ENCODE measurements around the gene ATP2A3.
A peak's percentile ranks its signal among the peaks of the same experiment; 100 is the strongest.

ATP2A3 gene

DNA sequence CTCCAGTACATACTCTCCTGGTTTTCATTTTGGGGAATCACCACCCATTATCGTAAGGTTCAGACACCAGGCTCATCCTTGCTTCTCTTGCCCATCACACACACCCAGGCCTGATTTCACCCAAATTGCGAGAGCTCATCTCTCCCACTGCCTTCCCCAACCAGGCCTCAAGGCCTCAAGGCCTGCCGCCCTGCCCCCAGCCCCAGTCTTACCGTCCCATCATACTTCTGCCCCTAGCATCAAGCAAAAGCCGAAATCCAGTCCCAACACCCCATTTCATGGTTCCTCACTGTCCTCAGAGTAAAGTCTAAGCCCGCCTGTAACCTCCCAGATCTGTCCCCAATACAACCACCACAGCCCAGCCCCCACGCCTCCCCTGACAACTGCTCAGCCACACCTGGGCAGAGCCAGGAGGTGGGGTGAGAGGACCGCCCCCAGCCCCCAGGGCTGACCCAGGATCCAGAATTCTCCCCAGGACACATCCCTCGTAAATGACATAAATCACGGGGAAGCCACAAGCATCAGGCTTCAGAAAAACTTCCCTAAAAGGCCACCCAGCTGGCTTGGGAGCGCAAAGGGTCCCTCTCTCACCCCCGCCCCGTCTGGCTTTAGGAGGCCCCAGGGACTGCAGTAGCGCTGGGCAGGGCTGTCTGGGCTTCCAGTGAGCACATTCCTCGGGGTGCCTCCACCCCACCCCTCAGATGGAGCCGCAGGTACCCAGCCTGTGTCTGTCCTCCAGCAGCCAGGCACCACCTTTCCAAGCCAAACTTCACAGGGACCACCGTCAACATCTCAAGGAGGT lies 38.4 kb downstream of the ATP2A3 start:
- DNase-seq: no peak

DNA sequence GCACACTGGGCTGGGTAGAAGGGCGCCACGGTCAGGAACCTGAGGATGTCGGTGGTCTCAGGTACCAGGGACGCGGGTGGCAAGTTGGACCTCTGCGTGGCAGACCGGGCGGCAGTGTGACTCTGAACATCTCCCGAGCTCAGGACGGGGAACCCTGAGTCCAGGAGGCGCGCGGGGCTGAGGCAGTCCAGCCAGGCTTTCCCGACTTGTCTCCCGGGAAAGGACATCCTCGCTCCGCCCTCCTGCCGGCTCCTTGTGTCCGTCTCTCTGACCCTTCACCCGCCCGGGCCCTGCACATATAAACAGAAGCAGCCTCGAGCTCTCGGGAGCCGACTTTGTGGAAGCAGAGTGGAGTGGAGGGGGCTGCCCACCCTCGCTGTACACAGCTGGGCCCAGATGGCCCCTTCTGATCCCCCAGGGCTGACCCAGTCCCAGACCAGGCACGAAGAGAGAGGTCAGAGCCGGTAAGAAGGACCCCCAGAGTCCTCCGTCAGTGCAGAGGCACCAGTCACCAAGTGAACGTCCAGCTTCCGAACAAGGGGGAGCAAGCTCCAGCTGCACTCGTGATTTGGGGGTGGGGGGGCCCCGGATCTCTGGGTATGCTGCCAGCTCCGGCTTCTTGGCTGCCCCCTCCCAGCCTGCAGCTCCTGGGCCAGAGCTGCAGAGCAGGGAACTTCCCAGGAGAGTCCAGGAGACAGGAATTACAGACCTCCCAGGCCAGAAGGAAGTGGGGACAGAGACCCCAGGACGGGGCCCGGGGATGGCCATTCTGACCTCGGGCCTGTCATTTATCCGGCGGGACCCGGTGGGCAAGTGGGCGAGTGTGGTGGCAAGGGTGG lies 39.5 kb downstream of the ATP2A3 start:
- no peak for DNase-seq

DNA sequence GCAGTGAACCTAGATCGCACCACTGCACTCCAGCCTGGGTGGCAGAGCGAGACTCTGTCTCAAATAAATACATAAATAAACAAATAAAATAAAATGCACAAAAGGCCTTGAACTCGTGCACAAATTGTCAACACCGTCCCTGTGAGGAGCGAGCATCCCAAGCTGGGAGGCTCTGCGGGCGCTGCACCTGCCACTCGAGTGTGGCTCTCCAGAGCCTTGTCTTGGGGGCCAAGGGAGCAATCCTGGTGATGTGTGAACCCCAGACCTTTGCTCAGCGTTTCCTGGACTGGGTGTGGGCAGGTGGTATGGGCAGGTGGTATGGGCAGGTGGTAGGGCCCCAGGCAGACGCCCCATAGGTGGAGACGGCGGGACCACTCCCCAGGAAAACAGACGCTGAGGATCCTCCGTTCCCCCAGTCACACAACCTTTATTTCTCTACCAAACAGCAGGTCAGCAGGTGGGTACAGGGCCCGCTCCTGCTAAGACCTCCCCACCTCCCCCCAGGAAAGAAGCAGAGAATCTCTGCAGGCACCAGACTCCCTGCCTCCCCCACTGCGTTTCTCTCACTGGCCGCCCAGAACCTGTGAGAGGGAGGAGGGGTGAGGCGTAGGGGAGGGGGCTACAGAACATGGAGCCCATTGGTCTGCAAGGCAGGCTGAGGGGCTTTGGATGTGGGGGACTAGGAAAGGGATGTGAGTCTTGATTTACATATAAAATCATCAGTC lies 40.6 kb downstream of the ATP2A3 start:
- peak in 2 of 3 experiments; percentile 19 to 32 for DNase-seq

DNA sequence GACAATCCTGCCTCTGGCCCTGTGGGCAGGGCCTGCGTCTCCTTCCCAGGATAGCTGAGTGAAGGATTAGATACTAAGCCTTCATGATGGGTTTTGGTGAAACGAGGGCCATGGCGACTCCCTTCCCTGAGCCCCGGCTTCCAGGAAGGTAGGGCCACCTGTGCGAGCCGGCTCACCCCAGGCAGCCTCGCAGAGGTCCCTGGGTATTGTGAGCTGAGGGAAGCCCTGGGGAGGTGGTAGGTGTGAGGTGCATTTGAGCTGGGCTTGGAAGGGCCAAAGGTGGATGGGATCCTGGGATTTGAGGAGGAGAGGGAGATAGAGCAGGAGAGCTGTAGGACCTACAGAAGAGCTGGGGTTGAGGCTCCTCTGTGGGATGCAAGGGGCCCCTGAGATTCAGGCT lies 41.5 kb downstream of the ATP2A3 start:
- no peak for DNase-seq

DNA sequence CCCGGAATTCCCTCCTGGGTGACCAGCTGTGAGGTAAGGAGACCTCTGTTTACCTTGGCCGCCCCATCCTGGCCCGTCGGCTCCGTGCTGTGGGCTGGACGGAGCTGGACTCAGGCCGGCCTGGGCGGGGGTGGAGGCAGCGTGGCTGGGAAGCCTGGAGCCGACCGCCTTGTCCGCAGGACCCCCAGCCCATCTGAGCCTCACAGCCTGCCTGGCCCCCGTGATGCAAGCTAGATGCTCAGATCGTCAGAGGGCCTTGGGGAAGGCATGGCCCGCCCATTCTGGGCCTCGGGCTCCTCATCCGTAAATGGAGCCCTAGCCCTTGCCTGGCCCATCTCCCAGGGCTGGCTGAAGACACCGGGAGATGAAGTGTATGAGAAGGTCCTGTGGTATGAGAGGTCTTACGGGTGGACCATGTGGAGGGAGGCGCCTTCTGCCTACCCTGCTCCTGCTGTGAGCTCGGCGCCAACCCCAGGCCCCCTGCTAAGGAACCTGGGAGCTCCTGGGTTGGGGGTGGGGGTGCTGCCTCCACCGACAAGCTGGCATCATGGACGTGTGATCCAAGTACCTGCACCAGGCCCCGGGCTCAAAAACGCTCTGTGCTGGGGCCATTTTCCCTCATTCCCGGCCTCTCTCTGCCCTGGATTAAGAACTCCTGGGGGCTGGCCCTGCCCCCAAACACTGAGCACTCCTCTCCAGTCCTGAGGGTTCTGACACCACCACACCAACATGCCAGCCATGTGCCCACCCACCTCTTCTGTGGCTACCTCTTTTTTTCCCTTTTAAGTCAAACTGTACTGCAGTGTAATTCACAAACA lies 42.5 kb downstream of the ATP2A3 start:
- DNase-seq: peak in 1 of 3 experiments; percentile 9

DNA sequence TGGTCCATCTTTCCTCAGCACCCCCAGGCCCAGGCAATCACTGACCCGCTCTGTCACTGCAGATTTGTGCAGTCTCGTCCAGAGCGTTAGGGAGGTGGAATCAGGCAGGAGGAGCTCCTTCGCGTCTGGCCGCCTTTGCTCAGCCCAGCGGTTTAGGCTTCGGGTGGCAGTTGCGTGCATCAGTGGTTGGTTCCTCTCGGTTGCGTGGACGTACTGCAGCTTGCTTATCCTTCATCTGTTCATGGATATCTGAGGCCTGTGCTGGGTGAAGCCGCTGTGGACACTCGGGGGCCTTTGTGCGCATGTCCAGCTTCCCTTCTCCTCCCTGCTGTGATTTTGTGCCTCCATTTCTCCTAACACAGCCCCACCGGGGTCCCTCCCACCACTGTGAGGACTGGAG lies 43.2 kb downstream of the ATP2A3 start:
- DNase-seq: peak in 1 of 3 experiments; percentile 1

DNA sequence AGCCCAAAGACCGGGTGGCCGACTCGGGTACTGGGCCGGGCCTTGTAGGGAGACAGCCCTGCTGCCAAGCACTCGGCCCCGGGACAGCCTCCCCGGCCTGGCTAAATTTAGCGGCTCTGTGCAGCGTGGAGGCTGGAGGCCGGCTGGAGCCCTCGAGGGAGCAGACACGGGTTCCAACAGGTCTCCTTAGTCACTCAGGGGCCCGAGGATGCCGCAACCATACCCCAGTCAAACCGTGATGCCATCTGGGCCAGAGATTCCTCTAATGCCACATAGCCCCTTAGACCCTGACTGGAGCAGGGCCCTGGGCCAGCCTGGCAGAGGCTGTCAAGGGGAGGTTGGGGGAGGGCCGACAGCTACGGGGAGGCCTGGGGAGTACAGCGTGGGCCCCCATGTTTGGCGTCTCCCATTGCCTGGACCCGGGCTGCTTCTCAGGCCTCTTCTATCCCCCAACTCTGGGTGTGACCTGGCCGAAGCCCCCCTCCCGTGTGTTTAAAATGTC lies 45.1 kb downstream of the ATP2A3 start:
- no peak for DNase-seq

DNA sequence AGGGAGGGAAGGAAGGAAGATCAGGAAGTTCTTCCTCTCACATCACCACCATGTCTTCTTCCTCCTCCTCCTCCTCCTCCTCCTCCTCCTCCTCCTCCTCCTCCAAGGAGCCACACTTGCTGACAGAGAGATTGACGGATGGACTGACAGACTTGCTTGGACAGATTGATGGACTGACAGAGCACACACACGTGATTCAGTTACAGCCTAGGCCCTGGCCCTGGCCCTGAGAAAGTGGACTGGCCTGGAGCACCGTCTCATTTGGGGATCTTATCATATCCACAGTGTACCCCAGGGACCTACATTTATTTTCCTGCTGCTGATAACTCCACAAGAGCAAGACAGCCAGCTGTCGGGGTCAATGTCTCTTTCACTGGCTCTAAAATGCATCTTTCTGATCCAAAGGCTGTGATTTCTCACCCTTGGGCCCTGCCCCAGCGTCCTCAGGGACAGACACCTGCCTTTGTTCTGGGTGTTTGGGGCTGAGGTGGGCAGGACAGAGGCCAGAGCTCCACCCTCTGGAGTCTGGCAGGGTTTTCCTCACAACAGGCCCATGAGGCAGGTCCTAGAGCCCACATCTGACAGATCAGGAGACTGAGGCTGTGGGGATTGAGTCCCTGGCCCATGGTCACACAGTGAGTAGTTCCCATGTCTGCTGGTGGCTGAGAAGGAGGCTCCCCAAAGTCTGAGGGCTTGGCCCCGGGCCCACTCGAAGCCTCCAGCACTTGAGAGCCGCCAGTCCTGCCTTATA lies 45.7 kb downstream of the ATP2A3 start:
- no peak for DNase-seq

DNA sequence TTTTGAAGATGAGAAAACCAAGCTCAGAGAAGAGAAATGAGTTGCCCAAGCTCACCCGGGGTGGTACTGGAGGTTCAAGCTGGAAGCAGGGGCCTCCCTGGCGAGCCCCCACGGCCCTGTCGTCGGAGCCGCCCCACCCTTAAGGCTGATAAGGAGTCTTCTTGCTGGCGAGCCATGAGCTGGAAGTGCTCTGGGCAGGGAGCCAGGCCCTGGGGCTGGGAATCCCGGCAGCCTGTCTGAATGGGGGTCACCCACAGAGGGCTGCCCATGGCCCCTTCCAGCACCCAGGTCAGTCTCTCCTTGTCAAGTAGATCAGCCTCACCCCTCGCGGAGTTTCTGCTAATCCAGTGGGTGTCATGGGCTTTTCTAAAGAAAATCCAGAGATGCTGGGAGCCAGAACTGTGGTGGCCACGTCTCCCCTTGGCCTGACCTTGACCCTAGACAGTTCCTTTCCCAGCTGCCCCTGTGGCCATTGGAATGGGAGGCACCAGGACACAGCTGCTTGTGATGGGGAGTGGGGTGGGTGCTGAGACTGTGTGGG lies 46.8 kb downstream of the ATP2A3 start:
- DNase-seq: peak in 1 of 3 experiments; percentile 8

DNA sequence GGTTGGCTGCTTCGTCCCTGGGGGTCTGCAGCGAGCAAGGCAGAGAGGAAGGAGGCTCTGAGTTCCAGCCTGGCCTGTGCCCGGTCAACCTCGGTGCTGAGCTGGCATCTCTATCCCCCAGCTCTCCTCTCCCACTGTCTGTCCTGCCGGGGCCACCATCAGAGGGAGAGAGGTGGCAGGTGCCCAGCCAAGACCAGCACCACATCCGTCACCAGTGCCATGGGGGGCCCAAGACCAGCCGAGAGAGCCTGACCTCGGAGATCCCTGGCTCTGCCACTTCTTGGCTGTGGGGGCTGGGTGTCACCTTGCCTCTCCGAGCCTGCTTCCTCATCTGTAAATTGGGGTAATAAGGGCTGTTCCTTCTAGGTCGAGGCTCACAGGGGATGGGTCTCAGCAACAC lies 47.4 kb downstream of the ATP2A3 start:
- DNase-seq: no peak

DNA sequence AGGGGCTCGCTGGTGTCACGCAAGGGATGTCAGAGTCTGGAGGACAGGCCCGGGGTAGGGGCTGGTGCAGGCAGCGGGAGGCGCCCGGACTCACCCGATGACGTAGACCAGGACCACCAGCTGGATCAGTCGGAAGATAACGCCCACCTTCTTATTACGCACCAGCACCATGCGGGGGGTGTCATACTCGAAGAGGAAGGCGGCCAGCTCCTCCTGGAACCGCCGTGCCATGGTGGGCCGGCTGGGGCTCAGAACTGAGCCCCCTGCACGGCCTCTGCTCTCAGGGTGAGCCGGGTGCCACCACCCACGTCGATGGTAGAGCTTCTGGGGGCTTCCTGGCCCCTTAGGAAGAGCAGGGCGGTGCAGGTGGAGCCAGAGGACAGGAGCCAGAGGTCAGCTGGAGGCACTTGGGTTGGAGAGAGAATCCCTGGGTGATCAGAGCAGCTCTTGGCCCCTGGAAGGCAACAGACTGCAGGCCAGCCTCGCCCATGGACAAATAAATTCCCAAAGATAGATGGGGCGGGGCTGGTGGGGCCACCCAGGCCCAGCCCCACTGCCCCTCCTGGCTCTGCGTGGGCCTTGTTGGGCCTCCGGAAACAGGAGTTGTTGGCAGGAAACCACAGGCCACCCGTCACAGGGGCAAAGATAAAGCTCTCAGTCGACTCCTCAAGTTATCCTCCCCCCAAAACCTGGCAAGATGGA lies 48.1 kb downstream of the ATP2A3 start, which contains the start of gene P2RX1:
Gene P2RX1, minus strand, starts transcription at position 471 of the 702 bp plus-strand sequence. Its CDS starts 240 bp downstream, at position 231.
- DNase-seq: no peak

DNA sequence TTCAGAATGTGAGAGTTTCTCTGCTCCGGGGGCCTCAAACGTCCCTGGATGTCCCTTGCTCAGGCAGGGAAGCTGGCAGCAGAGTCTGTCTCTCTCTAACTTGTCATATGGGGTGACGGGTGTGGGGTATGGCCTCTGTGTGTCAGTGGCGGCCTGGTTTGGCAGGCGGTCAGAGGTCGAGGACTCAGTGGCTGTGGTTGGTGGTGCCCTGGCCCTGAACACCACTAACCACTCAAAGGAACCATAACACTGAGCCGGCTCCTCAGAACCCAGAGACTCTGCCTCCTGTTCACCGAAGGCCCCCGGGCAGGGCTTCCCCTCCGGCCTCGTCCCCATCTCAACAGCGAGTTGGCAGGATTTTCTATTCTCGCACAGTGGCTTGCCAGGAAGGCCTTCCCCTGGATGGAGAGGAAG lies 48.6 kb downstream of the ATP2A3 start:
- no peak for DNase-seq

DNA sequence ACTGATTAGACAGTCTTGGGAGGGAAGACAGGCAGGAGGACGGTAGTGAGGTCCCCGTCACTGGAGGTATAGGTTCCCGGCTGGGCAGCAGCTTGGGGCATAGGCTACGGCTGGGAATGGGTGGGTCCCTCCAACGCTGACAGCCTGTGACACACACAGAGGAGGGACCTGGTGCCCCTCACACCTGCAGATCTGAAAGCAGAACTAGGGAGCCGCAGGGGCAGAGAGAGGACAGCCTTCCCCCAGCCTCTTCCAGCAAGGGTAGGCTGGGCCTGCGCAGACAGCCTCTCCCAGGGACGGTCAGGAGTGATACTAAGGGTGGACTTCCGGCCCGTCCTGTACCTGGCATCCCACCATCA lies 49.9 kb downstream of the ATP2A3 start:
- DNase-seq: no peak

DNA sequence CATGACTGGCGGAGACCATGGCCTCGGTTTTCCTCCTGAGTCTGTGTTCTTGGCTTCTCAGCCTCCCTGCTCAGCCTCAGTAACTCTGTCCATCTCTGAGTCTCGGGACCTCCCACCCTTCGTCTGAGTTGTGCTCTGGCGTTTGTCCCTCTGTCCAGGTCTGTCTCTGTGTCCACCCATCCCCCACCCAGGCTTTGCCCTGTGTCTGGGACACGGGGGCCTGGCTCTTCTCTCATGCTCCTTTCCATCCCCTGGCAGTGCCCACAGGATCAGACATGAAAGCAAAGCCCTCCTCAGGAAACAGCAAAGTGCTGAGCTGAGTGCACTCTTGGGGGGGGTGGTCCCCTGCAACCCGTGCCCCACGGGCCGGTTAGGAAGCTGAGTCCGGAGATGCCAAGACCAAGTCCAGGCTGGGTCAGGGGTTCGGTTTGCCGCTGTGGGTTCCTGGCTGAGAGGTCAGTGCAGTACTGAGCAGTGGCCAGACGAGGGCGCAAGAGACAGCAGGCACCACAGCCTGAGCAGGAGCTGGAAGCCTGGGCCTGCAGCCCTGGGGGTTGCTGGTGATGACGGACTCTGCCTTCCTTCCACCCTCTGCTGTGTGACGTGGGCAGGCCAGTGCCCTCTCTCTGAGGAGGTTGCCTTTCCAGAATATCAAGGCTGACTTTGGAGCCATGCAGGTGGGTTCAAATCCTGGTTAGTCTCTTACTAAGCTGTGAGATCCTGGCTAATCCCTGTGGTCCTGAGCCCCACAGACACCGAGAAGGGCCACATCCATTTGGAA lies 50.5 kb downstream of the ATP2A3 start:
- DNase-seq: peak; percentile 36 to 69 (median 51)

DNA sequence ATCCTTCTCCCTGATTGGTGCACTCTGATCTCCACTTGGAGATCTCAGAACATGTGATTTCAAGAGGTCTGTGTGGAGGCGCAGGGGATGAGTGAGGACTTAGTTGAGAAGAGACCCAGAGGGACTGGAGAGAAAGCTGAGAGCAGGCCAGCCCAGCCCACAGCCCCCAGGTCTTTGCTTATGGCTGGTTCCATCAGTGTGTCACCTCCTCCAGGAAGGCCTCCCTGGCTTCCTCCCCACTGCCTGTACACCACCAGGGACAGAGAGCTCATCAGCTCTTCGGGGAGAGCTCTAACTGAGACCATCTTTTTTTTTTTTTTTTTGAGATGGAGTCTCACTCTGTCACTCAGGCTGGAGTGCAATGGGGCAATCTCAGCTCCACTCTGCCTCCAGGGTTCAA lies 51.4 kb downstream of the ATP2A3 start:
- DNase-seq: no peak

DNA sequence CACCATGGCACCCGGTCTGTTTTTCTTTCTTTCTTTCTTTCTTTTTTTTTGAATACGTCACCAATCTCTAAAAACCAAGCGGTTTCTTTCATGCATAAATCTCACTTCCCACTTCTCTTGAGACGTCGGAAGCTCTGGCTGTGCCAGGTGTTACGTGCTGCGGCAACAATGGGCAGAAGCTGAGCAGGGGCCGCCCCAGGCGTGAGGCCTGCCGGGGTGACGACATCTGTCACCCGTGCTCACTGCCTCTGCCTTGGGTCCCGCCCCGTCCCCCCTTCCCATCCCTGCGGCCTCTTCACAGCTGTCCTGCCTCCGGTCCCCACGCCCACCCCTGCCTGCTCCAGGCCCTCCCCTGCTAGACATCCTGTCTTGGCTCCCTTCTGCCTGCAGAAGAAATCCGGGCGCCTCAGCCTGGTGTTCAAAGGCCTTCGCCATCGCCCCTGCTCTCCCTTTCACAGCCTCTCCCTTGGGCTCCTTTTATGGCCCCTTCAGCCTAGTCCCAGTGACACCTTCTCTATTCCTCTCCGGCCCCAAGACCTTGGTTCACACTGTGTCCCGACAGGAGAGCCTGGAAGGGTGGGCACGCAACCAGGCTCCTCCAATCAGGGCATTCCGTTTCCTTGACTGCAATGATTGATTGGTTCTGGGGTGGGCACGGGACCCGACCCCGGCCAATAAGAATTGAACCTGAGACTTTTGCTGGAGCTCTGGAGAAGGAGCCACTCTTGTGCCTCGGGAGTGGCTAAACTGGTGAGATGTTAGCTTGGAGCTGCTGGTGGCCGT lies 52.8 kb downstream of the ATP2A3 start:
- DNase-seq: peak in 2 of 3 experiments; percentile 52 to 71

DNA sequence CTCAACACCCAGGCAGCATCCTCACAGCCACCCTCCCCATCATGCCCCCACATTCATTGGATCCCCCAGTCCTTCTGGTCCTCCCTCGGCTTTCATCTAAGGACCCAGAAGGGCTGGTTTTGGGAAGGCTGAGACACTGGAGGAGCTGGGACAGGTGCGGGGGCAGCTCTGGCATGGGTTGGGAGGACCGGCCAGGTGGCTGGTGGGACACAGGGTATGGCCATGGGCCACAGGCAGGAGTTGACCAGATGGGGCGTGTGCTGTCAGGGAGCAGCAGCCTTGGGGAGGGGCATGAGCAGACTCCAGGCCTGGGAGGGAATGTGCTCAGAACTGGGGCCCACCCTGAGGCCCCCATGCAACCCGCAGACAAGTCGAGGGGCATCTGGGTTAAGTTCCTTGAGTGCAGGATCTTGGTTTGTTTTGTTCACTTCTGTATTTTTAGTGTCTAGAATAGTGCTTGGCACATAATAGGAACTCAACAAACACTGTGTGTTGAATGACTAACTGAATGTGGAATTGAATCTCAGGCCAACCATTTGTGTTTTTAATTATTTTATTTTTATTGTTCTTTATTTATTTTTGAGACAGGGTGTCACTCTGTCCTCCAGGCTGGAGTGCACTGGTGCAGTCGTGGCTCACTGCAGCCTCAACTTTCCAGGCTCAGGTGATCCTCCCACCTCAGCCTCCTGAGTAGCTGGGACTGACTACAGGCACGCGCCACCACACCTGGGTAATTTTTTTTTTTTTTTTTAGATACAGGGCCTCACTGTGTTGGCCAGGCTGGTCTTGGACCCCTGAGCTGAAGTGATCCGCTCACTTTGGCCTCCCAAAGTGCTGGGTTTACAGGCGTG lies 53.6 kb downstream of the ATP2A3 start:
- no peak for DNase-seq

DNA sequence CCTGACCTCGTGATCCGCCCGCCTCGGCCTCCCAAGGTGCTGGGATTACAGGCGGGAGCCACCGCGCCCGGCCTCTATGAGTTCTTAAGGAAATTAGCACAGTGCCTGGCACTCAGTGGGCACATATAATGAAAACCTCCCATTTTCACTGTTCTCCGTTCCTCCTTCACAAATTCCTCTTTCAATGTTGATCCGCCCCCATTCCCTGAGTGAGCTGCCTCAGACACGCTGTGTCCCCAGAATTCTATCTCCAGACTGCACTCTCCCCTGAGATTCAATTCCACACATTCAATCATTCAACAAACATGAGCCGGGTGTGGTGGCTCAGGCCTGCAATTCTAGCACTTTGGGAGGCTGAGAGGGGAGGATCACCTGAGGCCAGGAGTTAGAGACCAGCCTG lies 55.0 kb downstream of the ATP2A3 start:
- no peak for DNase-seq
